H1 (cell line): ENCODE results near the gene KRTAP5-1. TPM values are rescaled to one million over a fixed set of nuclear protein-coding genes. Genes with fewer than 3 reads are reported as not detected.
A peak's percentile ranks its signal among the peaks of the same experiment; 100 is the strongest.

Experiments used
- CTCF ChIA-PET: fragments of 300-600 bp; sonication (Branson Sonifier 250); formaldehyde crosslinking; loops from one replicate; lab custom pipeline; 2021; ENCODE audit not compliant: partially characterized antibody; lab: Charles Lee
- POLR2A ChIA-PET: fragments of 300-600 bp; sonication (Branson Sonifier 250); formaldehyde crosslinking; loops from one replicate; lab custom pipeline; 2021; ENCODE audit warnings: inconsistent platforms; ENCODE audit not compliant: partially characterized antibody; lab: Charles Lee
- DNase-seq, 2 experiments: peaks; one replicate each; pipeline versions ENCODE4 v3.0.0 to v3.0.0-alpha.2; 2010 to 2022; ENCODE audit warnings: low spot score in 2 of 2, low read depth in 1 of 2, mixed read lengths in 1 of 2
- FAIRE-seq: peaks from 2 replicates; lab custom pipeline; 2011; peaks lifted over from hg19 to GRCh38; lab: Jason Lieb, UNC
- H2AFZ ChIP-seq: 2 replicates; pipeline ENCODE4 v1.8.1; 2012; ENCODE audit warnings: low read length, inconsistent platforms
- H2AK5ac ChIP-seq: 2 replicates; pipeline ENCODE4 v1.6.1; 2013; ENCODE audit warnings: low read depth, low read length
- H2BK120ac ChIP-seq: replicated peaks from 2 replicates; pipeline ENCODE3; 2013; ENCODE audit warnings: low read depth, low read length, inconsistent platforms
- H2BK12ac ChIP-seq: 2 replicates; pipeline ENCODE4 v1.6.1; 2013; ENCODE audit warnings: low read depth, low read length
- H2BK15ac ChIP-seq: 2 replicates; pipeline ENCODE4 v1.6.1; 2013; ENCODE audit warnings: low read length
- H2BK20ac ChIP-seq: 2 replicates; pipeline ENCODE4 v1.6.1; 2013; ENCODE audit warnings: low read length
- H2BK5ac ChIP-seq: 2 replicates; pipeline ENCODE4 v1.6.1; 2013; ENCODE audit warnings: low read depth, low read length
- H3K14ac ChIP-seq: 2 replicates; pipeline ENCODE4 v1.6.1; 2013; ENCODE audit warnings: inconsistent platforms; ENCODE audit not compliant: insufficient read length
- H3K18ac ChIP-seq: 2 replicates; pipeline ENCODE4 v1.6.1; 2013; ENCODE audit warnings: low read length; ENCODE audit errors: extremely low read depth
- H3K23ac ChIP-seq: 2 replicates; pipeline ENCODE4 v1.6.1; 2013; ENCODE audit warnings: inconsistent platforms; ENCODE audit not compliant: insufficient read length
- H3K23me2 ChIP-seq: 2 replicates; pipeline ENCODE4 v1.6.1; 2013; ENCODE audit warnings: low read depth, low read length
- H3K27ac ChIP-seq: 2 replicates; pipeline ENCODE4 v1.6.1; 2011; ENCODE audit warnings: low read depth, low read length, inconsistent platforms
- H3K27me3 ChIP-seq, 4 experiments: replicated peaks in 1 of 4; 1 replicate in 1 of 4; 2 replicates in 3 of 4; pipeline versions ENCODE4 v1.6.1 to v1.8.1; 2011 to 2013; ENCODE audit warnings: low read length in 3 of 4, mild to moderate bottlenecking in 3 of 4, inconsistent platforms in 2 of 4, mixed read lengths in 2 of 4, moderate library complexity in 1 of 4; ENCODE audit not compliant: control insufficient read depth in 3 of 4, insufficient read depth in 3 of 4; ENCODE audit errors: extremely low read depth in 1 of 4
- H3K36me3 ChIP-seq, 4 experiments: 2 replicates each; pipeline versions ENCODE4 v1.6.1 to v1.8.1; 2011 to 2013; ENCODE audit warnings: mild to moderate bottlenecking in 4 of 4, low read length in 3 of 4, moderate library complexity in 2 of 4, control low read depth in 1 of 4, inconsistent platforms in 1 of 4; ENCODE audit not compliant: insufficient read depth in 4 of 4, control insufficient read depth in 2 of 4
- H3K4ac ChIP-seq: replicated peaks from 2 replicates; pipeline ENCODE3; 2013; ENCODE audit warnings: low read length, low read depth, mixed read lengths, inconsistent platforms; ENCODE audit not compliant: insufficient read length
- H3K4me1 ChIP-seq, 4 experiments: replicated peaks in 1 of 4; 1 replicate in 1 of 4; 2 replicates in 3 of 4; pipeline versions ENCODE4 v1.6.1 to v1.8.1; 2011 to 2013; ENCODE audit warnings: low read length in 3 of 4, inconsistent platforms in 2 of 4, mixed read lengths in 1 of 4; ENCODE audit not compliant: insufficient read depth in 4 of 4, control insufficient read depth in 3 of 4
- H3K4me2 ChIP-seq, 2 experiments: 2 replicates each; pipeline versions ENCODE4 v1.6.1 to v1.8.1; 2011 to 2013; ENCODE audit warnings: low read depth in 2 of 2, low read length in 2 of 2, control low read depth in 1 of 2, inconsistent platforms in 1 of 2, mild to moderate bottlenecking in 1 of 2; ENCODE audit not compliant: insufficient read depth in 1 of 2
- H3K4me3 ChIP-seq, 4 experiments: fragments of 200-600, 300-600 bp in 1 of 4; sonication (generic), shearing (Covaris generic), sonication (Bioruptor Twin) in 1 of 4; 2 replicates each; pipeline versions ENCODE4 v1.5.1 to v1.8.1; 2011 to 2016; ENCODE audit warnings: low read length in 4 of 4, low read depth in 3 of 4, control low read depth in 2 of 4, inconsistent platforms in 2 of 4, mild to moderate bottlenecking in 2 of 4, mixed read lengths in 1 of 4, moderate library complexity in 1 of 4; ENCODE audit not compliant: insufficient read depth in 2 of 4; ENCODE audit errors: extremely low read depth in 1 of 4
- H3K56ac ChIP-seq: replicated peaks from 2 replicates; pipeline ENCODE3; 2013; ENCODE audit warnings: low read depth, mild to moderate bottlenecking, mixed read lengths, low read length, inconsistent platforms; ENCODE audit not compliant: insufficient read length
- H3K79me1 ChIP-seq: 2 replicates; pipeline ENCODE4 v1.6.1; 2013; ENCODE audit warnings: low read depth, low read length, control low read depth
- H3K79me2 ChIP-seq, 2 experiments: 2 replicates each; pipeline versions ENCODE4 v1.6.1 to v1.8.1; 2012 to 2013; ENCODE audit warnings: low read length in 2 of 2, mild to moderate bottlenecking in 2 of 2, inconsistent platforms in 1 of 2; ENCODE audit not compliant: insufficient read depth in 2 of 2, control insufficient read depth in 1 of 2
- H3K9ac ChIP-seq, 4 experiments: replicated peaks in 1 of 4; 1 replicate in 1 of 4; 2 replicates in 3 of 4; pipeline versions ENCODE4 v1.6.1 to v1.8.1; 2011 to 2013; ENCODE audit warnings: low read depth in 3 of 4, low read length in 3 of 4, control low read depth in 2 of 4, mild to moderate bottlenecking in 2 of 4, moderate library complexity in 2 of 4, inconsistent platforms in 1 of 4; ENCODE audit errors: extremely low read depth in 1 of 4
- H3K9me3 ChIP-seq, 2 experiments: 2 replicates each; pipeline versions ENCODE4 v1.6.1 to v1.8.1; 2012 to 2013; ENCODE audit warnings: mild to moderate bottlenecking in 2 of 2, moderate library complexity in 2 of 2, control low read depth in 1 of 2, inconsistent platforms in 1 of 2, low read depth in 1 of 2, low read length in 1 of 2, mixed read lengths in 1 of 2; ENCODE audit not compliant: insufficient read depth in 2 of 2
- H4K20me1 ChIP-seq, 2 experiments: replicated peaks in 1 of 2; 2 replicates each; pipeline versions ENCODE3 to v1.8.1; 2011 to 2013; ENCODE audit warnings: inconsistent platforms in 2 of 2, low read length in 2 of 2, mild to moderate bottlenecking in 1 of 2; ENCODE audit not compliant: insufficient read depth in 2 of 2, control insufficient read depth in 1 of 2
- H4K5ac ChIP-seq: 2 replicates; pipeline ENCODE4 v1.6.1; 2013; ENCODE audit warnings: low read length, low read depth, mixed read lengths, inconsistent platforms; ENCODE audit not compliant: insufficient read length
- H4K8ac ChIP-seq: 2 replicates; pipeline ENCODE4 v1.8.0; 2013; ENCODE audit warnings: mild to moderate bottlenecking, moderate library complexity, low read length, inconsistent platforms; ENCODE audit not compliant: insufficient read depth; ENCODE audit errors: extremely low read depth
- H4K91ac ChIP-seq: replicated peaks from 2 replicates; pipeline ENCODE3; 2013; ENCODE audit warnings: low read length, mixed read lengths, inconsistent platforms; ENCODE audit not compliant: insufficient read length
- ATF2 ChIP-seq: IDR thresholded peaks from 2 replicates; pipeline ENCODE4 v1.6.1; 2012; ENCODE audit warnings: low read length, inconsistent platforms
- HDAC2 ChIP-seq, 2 experiments: fragments of 300-600 bp in 1 of 2; sonication (generic) in 1 of 2; IDR thresholded peaks; 2 replicates each; pipeline ENCODE4 v1.6.1; 2011 to 2012; ENCODE audit warnings: low read depth in 2 of 2, low read length in 2 of 2, mild to moderate bottlenecking in 2 of 2, moderate library complexity in 2 of 2, borderline replicate concordance in 1 of 2, inconsistent platforms in 1 of 2
- KDM4A ChIP-seq: IDR thresholded peaks from one replicate; pipeline ENCODE4 v1.7.1; 2012; ENCODE audit warnings: low read depth, mild to moderate bottlenecking, moderate library complexity, low read length, inconsistent platforms; ENCODE audit not compliant: severe bottlenecking
- RAD21 ChIP-seq, 2 experiments: IDR thresholded peaks in 1 of 2; conservative IDR thresholded peaks in 1 of 2; 2 replicates each; pipeline ENCODE4 v1.6.1; 2011; ENCODE audit warnings: low read depth in 2 of 2, low read length in 2 of 2, improper control_type of control experiment in 1 of 2, inconsistent platforms in 1 of 2, mild to moderate bottlenecking in 1 of 2, moderate library complexity in 1 of 2
- TAF1 ChIP-seq: IDR thresholded peaks from 2 replicates; pipeline ENCODE4 v1.6.1; 2011; ENCODE audit warnings: mild to moderate bottlenecking, low read depth, low read length
- TEAD4 ChIP-seq: IDR thresholded peaks from 2 replicates; pipeline ENCODE4 v1.6.1; 2012; ENCODE audit warnings: low read depth, low read length, inconsistent platforms, mixed read lengths
- WGBS, 2 experiments: shearing (Covaris generic) in 1 of 2; methylation state at CpG; one replicate each; pipeline versions ENCODE4 v1.1.6 to v1.1.7; 2013 to 2015; ENCODE audit warnings: low lambda C conversion rate in 2 of 2, mixed read lengths in 2 of 2, inconsistent platforms in 1 of 2, low coverage in 1 of 2, missing lambda C conversion rate in 1 of 2; ENCODE audit not compliant: insufficient replicate concordance in 2 of 2, insufficient coverage in 1 of 2, insufficient read length in 1 of 2; ENCODE audit errors: extremely low coverage in 1 of 2, missing lambda C conversion rate in 1 of 2; 5-methylcytosine and 5-hydroxymethylcytosine counted together
- polyA plus RNA-seq, 7 experiments: library from polyadenylated mRNA; depleted of rRNA in 3 of 7; stranded (reverse) in 5 of 7; unstranded in 2 of 7; fragments of >200 nt in 5 of 7; fragments of 200-250 nt in 2 of 7; gene quantifications; 1 replicate in 5 of 7; 2 replicates in 1 of 7; 4 replicates in 1 of 7; pipeline versions ENCODE4 v1.2.1 to v1.2.3, GENCODE V29; 2011 to 2013; ENCODE audit warnings: missing spikeins in 2 of 7, mixed read lengths in 2 of 7
- total RNA-seq: library from RNA; stranded (reverse); fragmentation: NEBNext Ultra II Directional; extraction: Animal tissue kit (Norgen Biotek cat#: 25700); gene quantifications from 2 replicates; pipeline ENCODE4 v1.2.1, GENCODE V29; 2021
- TF ChIP-seq, protein P1 (sequence below): IDR thresholded peaks from 2 replicates; pipeline ENCODE4 v1.6.1; 2011; ENCODE audit warnings: low read depth, mild to moderate bottlenecking, low read length; ENCODE audit not compliant: insufficient read depth

KRTAP5-1 gene
- total and polyA plus RNA-seq, 2 of the 8 experiments (the other 6 are each of a cell fraction or from before 2014, with no cell fraction given) = not detected

GRCh38 chr11:1559111-1559951, 25.8 kb downstream of the KRTAP5-1 start:
- H2BK5ac ChIP-seq = peak overlapping the region; percentile 79; the same call in 1 of the 2 replicates
- no peak for FAIRE-seq
- 55% methylated on average over 25 of the region's 29 CpGs; no CpG with 5 or more reads in 1 of the 2 experiments for WGBS, 2 experiments
- no peaks in the 10 kb centered on the region for H3K9me3 ChIP-seq
- no peak overlapping the region for H4K5ac ChIP-seq
- ChIA-PET POLR2A (interaction anchor here (2.0 to 7.0 kb wide), 3 partner anchors 9 to 15 kb away, joined by 6 to 60 read pairs (median 58); no protein-coding TSS in a partner anchor), CTCF (interaction anchor here (1.0 to 9.6 kb wide), 8 partner anchors 7 to 43 kb away, joined by 3 to 140 read pairs (median 8); partner anchors contain the start of gene DUSP8)
- peaks cover 8 to 53% (median 41%) of the 10 kb centered on the region in 4 experiments for H3K4me1 ChIP-seq
- H2BK15ac ChIP-seq = peak overlapping the region; percentile 99; the same call in 1 of the 2 replicates
- no peak overlapping the region for H3K9ac ChIP-seq
- no peaks in the 10 kb centered on the region; a peak in 1 of 8 replicates for H3K36me3 ChIP-seq
- DNase-seq = peak in 1 of 2 experiments; percentile 80
- peak overlapping the region; percentile 83 for H3K18ac ChIP-seq
- H3K23me2 ChIP-seq = no peaks in the 10 kb centered on the region; the same call in 1 of the 2 replicates
- H2AFZ ChIP-seq = no peak overlapping the region
- peak overlapping the region; percentile 42 to 69 for H3K4me2 ChIP-seq
- no peak overlapping the region for H2BK120ac ChIP-seq
- no peak overlapping the region for H3K14ac ChIP-seq
- peak overlapping the region; percentile 98; the same call in 1 of the 2 replicates for H2BK12ac ChIP-seq
- peaks cover 2 to 19% of the 10 kb centered on the region in 2 experiments for H4K20me1 ChIP-seq
- peak overlapping the region; percentile 90 for H4K91ac ChIP-seq
- H3K23ac ChIP-seq = no peak overlapping the region
- peak overlapping the region; percentile 78 for H3K4ac ChIP-seq
- H2AK5ac ChIP-seq = peak overlapping the region; percentile 87; the same call in 1 of the 2 replicates
- H4K8ac ChIP-seq = peak overlapping the region; percentile 76; the same call in 1 of the 2 replicates
- H3K56ac ChIP-seq = peak overlapping the region; percentile 73
- no peaks in the 10 kb centered on the region for H3K79me2 ChIP-seq
- peak overlapping the region; percentile 97 for H2BK20ac ChIP-seq
- no peaks in the 10 kb centered on the region for H3K79me1 ChIP-seq
- H3K27me3 ChIP-seq = peaks cover 18 to 49% (median 41%) of the 10 kb centered on the region in 4 experiments
- H3K27ac ChIP-seq = no peak overlapping the region
- H3K4me3 ChIP-seq = peak overlapping the region in 2 of 4 experiments; percentile 5 to 14; a peak in 1 of 8 replicates
- TF ChIP-seq ATF2 (no peak), HDAC2 (IDR thresholded peaks at IDR 0.05; ENCODE audit: borderline replicate concordance in 1 of 2, low read depth in 2 of 2, low read length in 2 of 2) (no peak), TAF1 (0 out of 2 replicates have a peak, but pooled peaks have one; percentile 25), RAD21 (IDR thresholded peaks at IDR 0.05 in 1 of 2, conservative IDR thresholded peaks at IDR 0.05 in 1 of 2; ENCODE audit: low read depth in 2 of 2, low read length in 2 of 2) (peak in 1 of 2 experiments; percentile 3; a peak in 1 of 4 replicates), TEAD4 (peak; percentile 93), KDM4A (no peak)
- TF ChIP-seq, protein P1, sequence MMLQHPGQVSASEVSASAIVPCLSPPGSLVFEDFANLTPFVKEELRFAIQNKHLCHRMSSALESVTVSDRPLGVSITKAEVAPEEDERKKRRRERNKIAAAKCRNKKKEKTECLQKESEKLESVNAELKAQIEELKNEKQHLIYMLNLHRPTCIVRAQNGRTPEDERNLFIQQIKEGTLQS = no peak
